HG03039 (cell line): ENCODE data around the gene WDR37.
A peak's percentile ranks its signal among the peaks of the same experiment; 100 is the strongest.

Experiments used
- ATAC-seq: cut with Tn5 transposase; IDR thresholded peaks from one replicate; pipeline ENCODE4 v1.9.1; 2021; ENCODE audit warnings: mild to moderate bottlenecking, moderate library complexity; ENCODE audit not compliant: unreplicated experiment

The WDR37 gene

GRCh38 chr10:1068380-1069361 is 12.5 kb downstream of the WDR37 start:
- no peak for ATAC-seq

- no peak for ATAC-seq
Measured at GRCh38 chr10:1070919-1071318, 14.7 kb downstream of the WDR37 start.

- no peak for ATAC-seq
Measured at GRCh38 chr10:1074052-1074747, 18.0 kb downstream of the WDR37 start.

- no peak for ATAC-seq
Measured at GRCh38 chr10:1074748-1075308, 18.6 kb downstream of the WDR37 start.

- ATAC-seq = no peak
Measured at GRCh38 chr10:1078668-1079067, 22.5 kb downstream of the WDR37 start.

GRCh38 chr10:1083581-1083980 is 27.4 kb downstream of the WDR37 start:
- ATAC-seq = no peak

GRCh38 chr10:1084011-1084950 is 28.1 kb downstream of the WDR37 start:
- no peak for ATAC-seq

- ATAC-seq = no peak
Measured at GRCh38 chr10:1085258-1085657, 29.1 kb downstream of the WDR37 start.

- no peak for ATAC-seq
Measured at GRCh38 chr10:1086787-1087186, 30.6 kb downstream of the WDR37 start.

- ATAC-seq = no peak
Measured at GRCh38 chr10:1089017-1089689, 33.0 kb downstream of the WDR37 start.

- no peak for ATAC-seq
Measured at GRCh38 chr10:1090696-1091095, 34.5 kb downstream of the WDR37 start.

GRCh38 chr10:1093696-1094095 is 37.5 kb downstream of the WDR37 start:
- ATAC-seq = no peak

- ATAC-seq = peak; percentile 58
Measured at GRCh38 chr10:1094112-1095057, 38.2 kb downstream of the WDR37 start.

GRCh38 chr10:1095498-1095897 is 39.3 kb downstream of the WDR37 start:
- no peak for ATAC-seq

GRCh38 chr10:1096287-1096889 is 40.2 kb downstream of the WDR37 start:
- ATAC-seq = no peak

GRCh38 chr10:1097436-1097835 is 41.3 kb downstream of the WDR37 start:
- ATAC-seq = no peak

GRCh38 chr10:1100143-1100542 is 44.0 kb downstream of the WDR37 start:
- ATAC-seq = no peak

GRCh38 chr10:1100691-1101368 is 44.6 kb downstream of the WDR37 start:
- no peak for ATAC-seq
